AG09319 (cell line): ENCODE data around the gene AGTPBP1.

Experiments used
- DNase-seq: peaks from one replicate; pipeline ENCODE4 v3.0.0-alpha.2; 2010; ENCODE audit warnings: low read depth; ENCODE audit errors: extremely low read depth
- TF ChIP-seq, protein P1 (sequence below): IDR thresholded peaks from 2 replicates; pipeline ENCODE4 v1.5.1; 2011; ENCODE audit warnings: low read depth, mild to moderate bottlenecking, inconsistent platforms, low read length, moderate library complexity

AGTPBP1 gene

DNA sequence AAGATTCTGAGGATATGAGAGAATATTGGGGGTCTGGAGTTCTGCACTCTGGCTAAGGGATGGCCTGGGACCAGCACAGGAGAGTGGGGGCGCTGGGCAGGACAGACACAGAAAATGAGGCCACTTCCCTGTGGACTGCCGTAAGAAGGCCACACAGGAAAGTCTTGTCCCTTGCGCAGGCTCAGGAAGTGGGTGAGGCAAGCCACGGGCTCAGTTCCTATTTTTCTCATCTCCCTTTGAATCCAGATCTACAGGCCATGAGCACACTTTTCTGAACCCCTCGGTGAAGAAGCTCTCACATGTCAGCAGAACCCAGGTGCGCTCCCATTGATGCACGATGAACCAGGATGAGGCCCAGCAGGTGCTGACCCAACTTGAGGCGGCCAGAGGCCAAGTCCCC lies 207.4 kb downstream of the AGTPBP1 start:
- TF ChIP-seq, protein P1, sequence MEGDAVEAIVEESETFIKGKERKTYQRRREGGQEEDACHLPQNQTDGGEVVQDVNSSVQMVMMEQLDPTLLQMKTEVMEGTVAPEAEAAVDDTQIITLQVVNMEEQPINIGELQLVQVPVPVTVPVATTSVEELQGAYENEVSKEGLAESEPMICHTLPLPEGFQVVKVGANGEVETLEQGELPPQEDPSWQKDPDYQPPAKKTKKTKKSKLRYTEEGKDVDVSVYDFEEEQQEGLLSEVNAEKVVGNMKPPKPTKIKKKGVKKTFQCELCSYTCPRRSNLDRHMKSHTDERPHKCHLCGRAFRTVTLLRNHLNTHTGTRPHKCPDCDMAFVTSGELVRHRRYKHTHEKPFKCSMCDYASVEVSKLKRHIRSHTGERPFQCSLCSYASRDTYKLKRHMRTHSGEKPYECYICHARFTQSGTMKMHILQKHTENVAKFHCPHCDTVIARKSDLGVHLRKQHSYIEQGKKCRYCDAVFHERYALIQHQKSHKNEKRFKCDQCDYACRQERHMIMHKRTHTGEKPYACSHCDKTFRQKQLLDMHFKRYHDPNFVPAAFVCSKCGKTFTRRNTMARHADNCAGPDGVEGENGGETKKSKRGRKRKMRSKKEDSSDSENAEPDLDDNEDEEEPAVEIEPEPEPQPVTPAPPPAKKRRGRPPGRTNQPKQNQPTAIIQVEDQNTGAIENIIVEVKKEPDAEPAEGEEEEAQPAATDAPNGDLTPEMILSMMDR: no peak
- DNase-seq: no peak

DNA sequence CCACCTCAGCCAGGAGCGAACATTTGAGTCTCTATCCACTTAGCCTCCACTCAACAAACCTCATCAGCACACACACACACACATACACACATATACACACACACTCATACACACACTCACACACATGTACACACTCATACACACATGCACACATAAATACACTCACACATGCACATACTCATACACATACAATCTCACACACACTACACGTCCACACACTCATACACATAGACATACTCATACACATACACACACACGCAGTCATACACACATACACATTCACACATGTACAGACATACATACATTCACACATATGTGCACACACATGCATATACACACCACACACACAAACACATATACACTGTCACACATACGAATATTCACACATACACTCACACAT lies 208.2 kb downstream of the AGTPBP1 start:
- DNase-seq: no peak
- TF ChIP-seq, protein P1: no peak

DNA sequence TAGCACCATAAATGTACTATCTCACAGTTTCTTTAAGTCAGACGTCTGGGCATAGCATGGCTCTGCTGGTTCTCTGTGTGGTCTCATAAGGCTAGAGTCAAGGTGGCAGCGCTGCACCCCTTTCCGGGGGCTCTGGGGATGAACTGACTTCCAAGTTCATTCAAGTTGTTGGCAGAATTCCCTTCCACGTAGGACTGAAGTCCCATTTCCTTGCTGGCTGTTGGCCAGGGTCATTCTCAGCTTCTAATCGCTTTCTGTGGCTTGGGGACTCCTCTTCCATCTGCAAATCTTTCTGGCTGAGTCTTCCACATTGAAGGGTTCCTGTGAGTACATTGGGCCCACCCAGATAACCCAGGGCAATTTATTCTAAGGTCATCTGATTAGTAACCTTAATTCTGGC lies 211.0 kb downstream of the AGTPBP1 start:
- no peak for DNase-seq
- TF ChIP-seq, protein P1: no peak

DNA sequence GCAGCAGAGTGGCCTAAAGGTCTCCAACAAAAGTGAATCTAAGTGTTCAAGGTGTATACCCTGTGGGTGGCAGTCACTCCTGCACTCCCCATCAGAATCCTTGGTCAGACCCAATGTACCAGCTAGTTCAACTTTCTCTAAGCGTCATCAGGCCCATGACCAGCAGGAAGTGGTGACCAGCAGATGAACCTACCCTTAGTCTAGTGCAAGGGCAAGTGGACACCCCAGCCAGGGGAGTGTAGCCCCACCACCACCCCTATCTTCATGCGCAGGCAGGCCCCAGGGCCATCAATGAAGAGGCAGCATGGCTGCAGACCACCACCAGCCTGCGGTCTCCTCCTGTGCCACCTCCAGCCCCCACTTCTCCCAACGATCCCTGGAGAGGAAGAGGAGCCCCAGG lies 213.1 kb downstream of the AGTPBP1 start:
- TF ChIP-seq, protein P1: no peak
- DNase-seq: no peak

DNA sequence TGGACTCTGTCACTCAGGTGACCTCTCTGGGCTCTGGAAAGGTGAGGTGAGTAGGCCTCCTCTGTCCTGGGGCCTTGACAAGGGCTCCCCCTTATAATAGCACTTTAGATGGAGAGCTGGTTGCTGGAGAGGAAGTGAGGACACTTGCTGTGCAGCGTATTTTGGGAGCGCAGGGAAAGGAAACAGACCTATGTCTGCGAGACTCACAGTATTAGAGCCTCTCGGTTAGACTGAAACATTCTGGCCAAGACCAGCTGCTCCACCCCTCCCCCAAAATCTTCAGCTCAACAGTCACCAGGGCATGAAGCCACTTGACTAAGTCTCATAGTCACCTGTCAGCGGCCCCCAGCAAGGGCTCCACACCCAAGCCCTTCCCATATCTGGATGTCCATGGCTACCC lies 213.6 kb downstream of the AGTPBP1 start:
- no peak for DNase-seq
- TF ChIP-seq, protein P1: no peak

DNA sequence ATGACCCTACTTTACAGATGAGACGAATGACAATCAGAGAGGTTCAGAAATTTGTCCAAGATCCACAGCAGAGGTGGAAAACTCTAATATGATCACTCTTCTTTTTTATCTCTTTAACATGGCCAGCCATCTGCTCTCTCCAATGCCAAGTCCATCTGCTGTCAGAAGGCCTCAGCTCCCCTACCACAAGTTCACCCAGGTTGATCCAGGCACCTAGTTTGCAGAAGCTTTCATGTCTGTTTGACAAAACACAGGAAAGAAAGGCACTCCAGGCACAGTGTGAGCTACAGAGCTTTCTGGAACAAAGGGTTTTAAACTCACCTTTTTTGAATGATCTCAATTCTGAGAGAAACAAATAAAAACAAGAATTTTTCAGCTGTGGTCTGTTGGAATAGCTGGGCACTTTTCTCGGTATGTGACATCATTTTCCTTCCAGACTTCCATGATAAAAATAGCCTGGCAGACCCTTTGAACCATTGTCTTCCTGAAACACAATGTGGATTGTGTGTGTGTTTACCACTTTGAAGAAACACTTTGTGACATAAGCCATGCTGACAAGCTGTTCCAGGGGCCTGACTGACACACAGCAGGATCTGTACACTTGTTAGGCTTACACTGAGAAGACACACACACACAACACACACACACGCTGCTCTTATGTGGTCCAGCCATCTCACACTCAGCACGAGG lies 214.3 kb downstream of the AGTPBP1 start:
- TF ChIP-seq, protein P1: no peak
- no peak for DNase-seq

DNA sequence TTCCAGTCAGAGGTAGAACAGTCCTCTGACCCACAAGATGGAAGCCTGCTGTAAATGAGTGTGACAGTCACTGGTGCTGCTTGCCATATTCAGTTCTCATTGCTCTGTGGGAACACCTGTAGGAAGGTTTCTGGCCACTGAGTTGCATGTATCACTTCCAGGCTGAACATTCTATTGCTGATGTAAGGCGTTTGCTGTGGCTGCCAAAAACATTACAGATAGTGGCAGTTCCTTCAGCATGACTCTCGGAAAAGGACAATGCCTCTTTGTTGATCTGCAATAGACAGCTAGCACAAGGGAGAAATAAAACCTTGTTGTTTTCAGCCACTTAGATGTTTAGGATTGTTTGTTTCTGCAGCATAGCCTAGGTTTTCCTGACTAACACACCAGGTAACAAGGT lies 217.2 kb downstream of the AGTPBP1 start:
- TF ChIP-seq, protein P1: no peak
- DNase-seq: no peak
